Hepatocyte (in vitro differentiated cells): ENCODE results near the gene ATP1A4.

Experiments used
- CTCF ChIP-seq: fragments of 200-600 bp; sonication (generic); IDR thresholded peaks from 2 replicates; pipeline ENCODE4 v1.5.1; 2016; ENCODE audit warnings: antibody characterized with exemption, mild to moderate bottlenecking; ENCODE audit not compliant: poor library complexity
- EZH2 ChIP-seq: fragments of 200-600 bp; sonication (generic); IDR thresholded peaks from 2 replicates; pipeline ENCODE4 v1.6.1; 2016; ENCODE audit warnings: antibody characterized with exemption, mild to moderate bottlenecking, borderline replicate concordance

GRCh38 chr1:160177667-160178066 is 26.3 kb downstream of the ATP1A4 start:
- TF ChIP-seq CTCF, result no peak
- TF ChIP-seq EZH2, result no peak
